GM23248 (cell line): ENCODE measurements around the gene TNS3.

ENCODE experiments used
- EZH2 ChIP-seq: fragments of 200-600 bp; sonication (generic); IDR thresholded peaks from 2 replicates; pipeline ENCODE4 v1.6.1; 2018; ENCODE audit warnings: antibody characterized with exemption, mild to moderate bottlenecking; ENCODE audit not compliant: insufficient read depth, poor library complexity, severe bottlenecking
- EZH2phosphoT487 ChIP-seq: fragments of 200-600 bp; sonication (generic); IDR thresholded peaks from 2 replicates; pipeline ENCODE4 v1.6.1; 2018; ENCODE audit warnings: antibody characterized with exemption, moderate library complexity, mild to moderate bottlenecking, low read depth; ENCODE audit not compliant: insufficient read depth

DNA sequence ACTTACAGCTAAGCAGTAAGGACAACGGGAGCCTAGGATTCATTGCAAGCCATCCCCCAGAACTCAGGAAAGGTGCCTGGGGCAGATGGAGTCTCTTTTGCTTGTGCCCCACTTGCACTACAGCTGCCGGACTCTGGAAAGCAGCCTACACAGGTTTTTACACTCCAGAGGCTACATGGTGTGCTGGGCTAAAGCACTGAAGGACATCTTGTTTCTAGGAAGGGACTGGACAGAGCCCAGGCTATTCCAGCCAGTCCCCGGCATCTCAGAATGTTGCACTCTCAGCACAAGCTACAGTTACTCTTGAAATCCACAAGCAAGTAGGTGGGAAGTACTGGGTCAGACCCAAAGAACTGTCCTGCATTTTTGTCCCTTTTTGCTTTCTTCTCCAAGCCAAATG lies 333.1 kb downstream of the TNS3 start:
- TF ChIP-seq EZH2phosphoT487 = no peak
- TF ChIP-seq EZH2 = no peak
